SK-N-SH (cell line): ENCODE data around the gene OBSL1. TPM values are rescaled to one million over a fixed set of nuclear protein-coding genes. Genes with fewer than 3 reads are reported as not detected.
A peak's percentile ranks its signal among the peaks of the same experiment; 100 is the strongest.

Source experiments
- CTCF ChIA-PET: fragments of 300-600, 350-600 bp; formaldehyde crosslinking; extraction: SDS; loops from one replicate; lab custom pipeline; 2021; lab: Yijun Ruan, JAX
- POLR2A ChIA-PET: fragments of 350-600 bp; sonication (Branson Sonifier 250); formaldehyde crosslinking; extraction: SDS; loops from one replicate; lab custom pipeline; 2020; ENCODE audit warnings: antibody characterized with exemption, inconsistent platforms; lab: Yijun Ruan, JAX
- DNase-seq: peaks from one replicate; pipeline ENCODE4 v3.0.0; 2012
- H2AFZ ChIP-seq: fragments of 200-600 bp; sonication (generic); 2 replicates; pipeline ENCODE4 v1.8.1; 2016; ENCODE audit warnings: antibody characterized with exemption, mild to moderate bottlenecking, low read depth
- H3F3A ChIP-seq: fragments of 200-600 bp; sonication (generic); replicated peaks from 2 replicates; pipeline ENCODE3; 2016; ENCODE audit warnings: antibody characterized with exemption, mild to moderate bottlenecking; ENCODE audit not compliant: insufficient read depth
- H3K27ac ChIP-seq, 2 experiments: fragments of 200-500 bp in 1 of 2; fragments of 200-600 bp in 1 of 2; sonication (Bioruptor generic) in 1 of 2; sonication (generic), shearing (Covaris generic) in 1 of 2; 2 replicates each; pipeline versions ENCODE4 v1.5.1 to v1.6.1; 2014 to 2016; ENCODE audit warnings: low read depth in 2 of 2, inconsistent platforms in 1 of 2, low read length in 1 of 2, mild to moderate bottlenecking in 1 of 2, mixed read lengths in 1 of 2
- H3K27me3 ChIP-seq: fragments of 200-600 bp; sonication (generic), shearing (Covaris generic); 2 replicates; pipeline ENCODE4 v1.6.1; 2016; ENCODE audit warnings: mixed run types; ENCODE audit not compliant: insufficient read depth
- H3K36me3 ChIP-seq, 2 experiments: fragments of 200-500 bp in 1 of 2; fragments of 200-600 bp in 1 of 2; sonication (Bioruptor generic) in 1 of 2; sonication (generic) in 1 of 2; replicated peaks in 1 of 2; 2 replicates each; pipeline versions ENCODE3 to v1.5.1; 2014 to 2016; ENCODE audit warnings: low read length in 1 of 2, mild to moderate bottlenecking in 1 of 2; ENCODE audit not compliant: insufficient read depth in 2 of 2, control insufficient read depth in 1 of 2
- H3K4me1 ChIP-seq, 2 experiments: fragments of 200-500 bp in 1 of 2; fragments of 200-600 bp in 1 of 2; sonication (Bioruptor generic) in 1 of 2; sonication (generic), shearing (Covaris generic) in 1 of 2; 2 replicates each; pipeline versions ENCODE4 v1.5.1 to v1.6.1; 2014 to 2016; ENCODE audit warnings: low read depth in 1 of 2, low read length in 1 of 2, mixed run types in 1 of 2; ENCODE audit not compliant: insufficient read depth in 2 of 2, control insufficient read depth in 1 of 2
- H3K4me2 ChIP-seq: fragments of 200-600 bp; sonication (generic), shearing (Covaris generic); 2 replicates; pipeline ENCODE4 v1.6.1; 2017; ENCODE audit warnings: mixed run types
- H3K4me3 ChIP-seq, 2 experiments: fragments of 200-500 bp in 1 of 2; fragments of 200-600 bp in 1 of 2; sonication (Bioruptor generic) in 1 of 2; sonication (generic), shearing (Covaris generic) in 1 of 2; 2 replicates each; pipeline versions ENCODE4 v1.5.1 to v1.8.1; 2014 to 2016; ENCODE audit warnings: low read depth in 2 of 2, inconsistent platforms in 1 of 2, low read length in 1 of 2, mild to moderate bottlenecking in 1 of 2, mixed read lengths in 1 of 2, moderate library complexity in 1 of 2
- H3K79me2 ChIP-seq: fragments of 200-600 bp; sonication (generic); 2 replicates; pipeline ENCODE4 v1.8.1; 2017; ENCODE audit warnings: mild to moderate bottlenecking; ENCODE audit not compliant: insufficient read depth
- H3K9ac ChIP-seq: fragments of 200-600 bp; sonication (generic); 2 replicates; pipeline ENCODE4 v1.6.1; 2017; ENCODE audit warnings: mixed run types
- H3K9me2 ChIP-seq: fragments of 200-600 bp; sonication (generic); 2 replicates; pipeline ENCODE4 v1.6.1; 2017; ENCODE audit warnings: mixed run types
- H3K9me3 ChIP-seq: fragments of 200-600 bp; sonication (generic); 2 replicates; pipeline ENCODE4 v1.6.1; 2017; ENCODE audit warnings: mixed run types, mild to moderate bottlenecking, moderate library complexity
- H4K20me1 ChIP-seq: fragments of 200-600 bp; sonication (generic); 2 replicates; pipeline ENCODE4 v1.6.1; 2017; ENCODE audit warnings: mild to moderate bottlenecking, mixed run types; ENCODE audit not compliant: insufficient read depth
- CTCF ChIP-seq: fragments of 200-600 bp; sonication (generic); IDR thresholded peaks from 2 replicates; pipeline ENCODE4 v1.6.1; 2017; ENCODE audit warnings: antibody characterized with exemption, mild to moderate bottlenecking, moderate library complexity
- EP300 ChIP-seq, 2 experiments: IDR thresholded peaks; 2 replicates each; pipeline versions ENCODE4 v1.4.0 to v1.6.1; 2012; ENCODE audit warnings: borderline replicate concordance in 1 of 2, low read depth in 1 of 2, low read length in 1 of 2
- FOXJ3 ChIP-seq: sonication (generic); formaldehyde crosslinking; IDR thresholded peaks from 2 replicates; pipeline ENCODE4 v1.5.1; 2020; ENCODE audit warnings: mild to moderate bottlenecking, missing genetic modification reagents
- GATA2 ChIP-seq: sonication (generic); formaldehyde crosslinking; IDR thresholded peaks from 2 replicates; pipeline ENCODE4 v1.5.0; 2020; ENCODE audit warnings: mild to moderate bottlenecking, missing genetic modification reagents
- JUND ChIP-seq: IDR thresholded peaks from 2 replicates; pipeline ENCODE4 v1.4.0; 2012
- NFIC ChIP-seq: IDR thresholded peaks from 2 replicates; pipeline ENCODE4 v1.4.0; 2012; ENCODE audit warnings: borderline replicate concordance
- POLR2AphosphoS5 ChIP-seq: IDR thresholded peaks from 2 replicates; pipeline ENCODE4 v1.6.1; 2012; ENCODE audit warnings: low read depth, low read length
- RFX5 ChIP-seq: IDR thresholded peaks from 2 replicates; pipeline ENCODE4 v1.6.1; 2012; ENCODE audit warnings: mild to moderate bottlenecking, improper control_type of control experiment, low read length
- TEAD4 ChIP-seq: IDR thresholded peaks from 2 replicates; pipeline ENCODE4 v1.4.0; 2012; ENCODE audit warnings: mild to moderate bottlenecking, borderline replicate concordance; ENCODE audit not compliant: insufficient read depth
- WGBS: methylation state at CpG from one replicate; pipeline ENCODE4 v1.1.6; 2017; ENCODE audit warnings: low lambda C conversion rate; 5-methylcytosine and 5-hydroxymethylcytosine counted together
- polyA plus RNA-seq, 3 experiments: library from polyadenylated mRNA; depleted of rRNA; stranded (reverse); fragments of >200 nt; gene quantifications; 2 replicates each; pipeline ENCODE4 v1.2.3, GENCODE V29; 2012
- TF ChIP-seq, protein P1 (sequence below): IDR thresholded peaks from 2 replicates; pipeline ENCODE4 v1.6.1; 2012; ENCODE audit warnings: mild to moderate bottlenecking, low read depth, low read length, moderate library complexity
- TF ChIP-seq, protein P2 (sequence below): IDR thresholded peaks from 2 replicates; pipeline ENCODE4 v1.4.0; 2012; ENCODE audit warnings: low read depth, borderline replicate concordance

OBSL1 gene
- polyA plus RNA-seq, 1 of the 3 experiments (the other 2 are of a cell fraction): 93.0 TPM

- peak in 1 of 2 experiments; percentile 91; a peak in 2 of 4 replicates for TF ChIP-seq EP300 (IDR thresholded peaks at IDR 0.05; ENCODE audit: borderline replicate concordance in 1 of 2, low read depth in 1 of 2, low read length in 1 of 2)
- TF ChIP-seq, protein P1, sequence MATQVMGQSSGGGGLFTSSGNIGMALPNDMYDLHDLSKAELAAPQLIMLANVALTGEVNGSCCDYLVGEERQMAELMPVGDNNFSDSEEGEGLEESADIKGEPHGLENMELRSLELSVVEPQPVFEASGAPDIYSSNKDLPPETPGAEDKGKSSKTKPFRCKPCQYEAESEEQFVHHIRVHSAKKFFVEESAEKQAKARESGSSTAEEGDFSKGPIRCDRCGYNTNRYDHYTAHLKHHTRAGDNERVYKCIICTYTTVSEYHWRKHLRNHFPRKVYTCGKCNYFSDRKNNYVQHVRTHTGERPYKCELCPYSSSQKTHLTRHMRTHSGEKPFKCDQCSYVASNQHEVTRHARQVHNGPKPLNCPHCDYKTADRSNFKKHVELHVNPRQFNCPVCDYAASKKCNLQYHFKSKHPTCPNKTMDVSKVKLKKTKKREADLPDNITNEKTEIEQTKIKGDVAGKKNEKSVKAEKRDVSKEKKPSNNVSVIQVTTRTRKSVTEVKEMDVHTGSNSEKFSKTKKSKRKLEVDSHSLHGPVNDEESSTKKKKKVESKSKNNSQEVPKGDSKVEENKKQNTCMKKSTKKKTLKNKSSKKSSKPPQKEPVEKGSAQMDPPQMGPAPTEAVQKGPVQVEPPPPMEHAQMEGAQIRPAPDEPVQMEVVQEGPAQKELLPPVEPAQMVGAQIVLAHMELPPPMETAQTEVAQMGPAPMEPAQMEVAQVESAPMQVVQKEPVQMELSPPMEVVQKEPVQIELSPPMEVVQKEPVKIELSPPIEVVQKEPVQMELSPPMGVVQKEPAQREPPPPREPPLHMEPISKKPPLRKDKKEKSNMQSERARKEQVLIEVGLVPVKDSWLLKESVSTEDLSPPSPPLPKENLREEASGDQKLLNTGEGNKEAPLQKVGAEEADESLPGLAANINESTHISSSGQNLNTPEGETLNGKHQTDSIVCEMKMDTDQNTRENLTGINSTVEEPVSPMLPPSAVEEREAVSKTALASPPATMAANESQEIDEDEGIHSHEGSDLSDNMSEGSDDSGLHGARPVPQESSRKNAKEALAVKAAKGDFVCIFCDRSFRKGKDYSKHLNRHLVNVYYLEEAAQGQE: peak; percentile 69
- TF ChIP-seq, protein P2, sequence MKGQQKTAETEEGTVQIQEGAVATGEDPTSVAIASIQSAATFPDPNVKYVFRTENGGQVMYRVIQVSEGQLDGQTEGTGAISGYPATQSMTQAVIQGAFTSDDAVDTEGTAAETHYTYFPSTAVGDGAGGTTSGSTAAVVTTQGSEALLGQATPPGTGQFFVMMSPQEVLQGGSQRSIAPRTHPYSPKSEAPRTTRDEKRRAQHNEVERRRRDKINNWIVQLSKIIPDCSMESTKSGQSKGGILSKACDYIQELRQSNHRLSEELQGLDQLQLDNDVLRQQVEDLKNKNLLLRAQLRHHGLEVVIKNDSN: no peak
These were observed 45.7 kb downstream of the OBSL1 start (continued) for GRCh38 chr2:219525533-219526232.

DNA sequence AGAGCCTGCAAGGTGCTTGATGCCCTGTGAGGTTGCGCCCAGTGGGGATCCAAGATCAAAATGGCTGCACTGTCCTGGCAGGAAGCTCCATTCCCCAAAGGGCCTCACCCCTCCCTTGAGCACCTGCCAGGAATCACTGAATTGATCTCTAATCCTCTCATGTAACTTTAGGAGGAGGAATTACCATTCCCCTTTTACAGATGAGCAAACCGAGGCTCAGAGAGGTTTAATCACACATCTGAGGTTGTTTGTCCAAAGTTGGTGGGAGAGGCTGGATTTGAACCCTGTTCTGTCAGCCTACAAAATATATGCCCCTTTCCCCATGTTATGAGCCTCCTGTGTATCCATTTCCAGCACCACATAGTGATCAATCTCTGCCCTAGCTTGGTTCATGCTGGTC, 46.5 kb downstream of the OBSL1 start:
- WGBS: 61% methylated on average over 2 of the region's 2 CpGs
- H3K4me2 ChIP-seq: no peak overlapping the region
- no peaks in the 10 kb centered on the region for H4K20me1 ChIP-seq
- ChIA-PET CTCF (interaction anchor here (1.9 to 62.1 kb wide), 5 partner anchors 16 to 136 kb away, joined by 4 to 2824 read pairs (median 168); partner anchors contain the start of genes ASIC4, CHPF, GMPPA and TMEM198), POLR2A (interaction anchor here (1.4 to 8.0 kb wide), 3 partner anchors 12 to 71 kb away, joined by 5 to 210 read pairs (median 53); partner anchors contain the start of genes ASIC4 and GMPPA)
- H3K9ac ChIP-seq: no peak overlapping the region
- no peak overlapping the region for H3K4me3 ChIP-seq
- TF ChIP-seq RFX5: no peak
- TF ChIP-seq JUND: no peak
- no peak for TF ChIP-seq NFIC
- DNase-seq: no peak
- H3K79me2 ChIP-seq: no peaks in the 10 kb centered on the region
- H3K36me3 ChIP-seq: no peaks in the 10 kb centered on the region
- no peaks in the 10 kb centered on the region for H3K9me3 ChIP-seq
- no peak overlapping the region for H2AFZ ChIP-seq
- H3K4me1 ChIP-seq: peaks cover 12 to 69% of the 10 kb centered on the region in 2 experiments; a peak in 2 of 4 replicates
- peak overlapping the region in 1 of 2 experiments; percentile 98; a peak in 2 of 4 replicates for H3K27ac ChIP-seq
- no peaks in the 10 kb centered on the region for H3F3A ChIP-seq
- H3K27me3 ChIP-seq: no peaks in the 10 kb centered on the region
- H3K9me2 ChIP-seq: no peaks in the 10 kb centered on the region

GRCh38 chr2:219523031-219523671, 48.2 kb downstream of the OBSL1 start:
- H3K4me1 ChIP-seq: peaks cover 12 to 75% of the 10 kb centered on the region in 2 experiments; a peak in 2 of 4 replicates
- TF ChIP-seq GATA2 (CRISPR knock-in tag) (no peak), CTCF (0 out of 2 replicates have a peak, but pooled peaks have one; percentile 14), FOXJ3 (no peak), TEAD4 (no peak), POLR2AphosphoS5 (no peak)
- no peaks in the 10 kb centered on the region for H3K79me2 ChIP-seq
- H4K20me1 ChIP-seq: no peaks in the 10 kb centered on the region
- H3K36me3 ChIP-seq: no peaks in the 10 kb centered on the region
- no peak overlapping the region for H2AFZ ChIP-seq
- DNase-seq: no peak
- H3K9me3 ChIP-seq: no peaks in the 10 kb centered on the region
- H3K9ac ChIP-seq: no peak overlapping the region
- no peaks in the 10 kb centered on the region for H3F3A ChIP-seq
- H3K4me2 ChIP-seq: no peak overlapping the region
- POLR2A ChIA-PET: interaction anchor here (8.0 kb wide), 1 partner anchor 11 kb away, joined by 210 read pairs; the partner anchor contains the start of gene ASIC4
- no peak overlapping the region for H3K4me3 ChIP-seq
- CTCF ChIA-PET: interaction anchor here (1.3 to 62.1 kb wide), 5 partner anchors 18 to 122 kb away, joined by 3 to 2824 read pairs (median 168); partner anchors contain the start of genes ASIC4, CHPF, GMPPA and TMEM198
- H3K27ac ChIP-seq: no peak overlapping the region; a peak in 1 of 4 replicates
- WGBS: 94% methylated on average over 20 of the region's 24 CpGs
- no peaks in the 10 kb centered on the region for H3K9me2 ChIP-seq
- H3K27me3 ChIP-seq: no peaks in the 10 kb centered on the region
